ENCODE measurements around the gene TACR3. TPM values are rescaled to one million over a fixed set of nuclear protein-coding genes. Genes with fewer than 3 reads are reported as not detected.
"Not testable (repeated sequence)": the region's sequence is repeated elsewhere in the genome, so short reads cannot be mapped to it uniquely, and the experiment has no call there.

TACR3 gene
- total RNA-seq, 5 donors from 2014 or later (not counting 1 experiment from before 2014, with no cell fraction given): not detected

DNA sequence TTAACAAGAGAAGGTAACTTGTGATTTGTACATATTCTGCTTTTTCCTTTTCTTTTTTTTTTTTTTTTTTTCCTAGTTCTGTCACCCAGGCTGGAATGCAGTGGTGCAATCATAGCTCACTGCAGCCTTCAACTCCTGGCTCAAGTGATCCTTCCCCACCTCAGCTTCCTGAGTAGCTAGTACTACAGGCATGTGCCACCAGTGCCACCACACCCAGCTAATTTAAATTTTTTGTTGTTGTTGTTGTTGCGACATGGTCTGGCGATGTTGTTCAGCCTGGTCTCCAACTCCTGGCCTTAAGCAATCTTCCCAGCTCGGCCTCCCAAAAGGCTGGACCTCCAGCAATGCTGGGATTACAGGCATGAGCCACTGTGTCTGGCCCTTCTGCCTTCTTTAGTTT, 1.5 kb upstream of the TACR3 start:
- ChIA-PET CTCF (no interaction called here), POLR2A (no interaction called here)
- Mint-ChIP-seq H3K4me1 (peaks cover 0 to 6% (median 2%) of the 10 kb centered on the region in 3 donors), H3K4me3 (no peak overlapping the region), H3K36me3 (no peaks in the 10 kb centered on the region), H3K27me3 (peaks cover 2 to 7% of the 10 kb centered on the region in 2 donors), H3K27ac (no peak overlapping the region), H3K9me3 (peaks cover 5 to 12% (median 7%) of the 10 kb centered on the region in 3 donors)
- H3K27me3 ChIP-seq (replicated peaks in 1 of 2; ENCODE audit: control insufficient read depth in 2 of 2, extremely low read depth in 1 of 2, insufficient read depth in 2 of 2, low read length in 1 of 2): peaks cover 0 to 12% of the 10 kb centered on the region in 2 experiments
- H3K4me1 ChIP-seq (ENCODE audit: control insufficient read depth in 1 of 2, extremely low read depth in 1 of 2, insufficient read depth in 2 of 2, low read length in 2 of 2): no peaks in the 10 kb centered on the region
- no peaks in the 10 kb centered on the region for H3K36me3 ChIP-seq (ENCODE audit: control insufficient read depth in 2 of 2, extremely low read depth in 1 of 2, insufficient read depth in 1 of 2, low read length in 1 of 2)
- DNase-seq: no peak
- peaks cover 2% of the 10 kb centered on the region for H3K9me3 ChIP-seq
- 80% methylated on average over 1 of the region's 3 CpGs for WGBS (ENCODE audit: insufficient coverage)
- ATAC-seq (replicated peaks in 1 of 4): no peak
- no peak overlapping the region for H3K4me3 ChIP-seq (ENCODE audit: control insufficient read depth in 1 of 2, extremely low read depth in 1 of 2, low read length in 1 of 2)
- H3K27ac ChIP-seq (ENCODE audit: low read length): no peak overlapping the region

- ChIA-PET POLR2A (no interaction called here), CTCF (no interaction called here)
- H3K27ac ChIP-seq (ENCODE audit: low read length): no peak overlapping the region
- WGBS (ENCODE audit: insufficient coverage): 80% methylated on average over 7 of the region's 8 CpGs
- no peak overlapping the region for H3K4me3 Mint-ChIP-seq
- no peak for DNase-seq
- no peaks in the 10 kb centered on the region for H3K4me1 ChIP-seq (ENCODE audit: control insufficient read depth in 1 of 2, extremely low read depth in 1 of 2, insufficient read depth in 2 of 2, low read length in 2 of 2)
- H3K27ac Mint-ChIP-seq: no peak overlapping the region
- H3K4me1 Mint-ChIP-seq: peaks cover 0 to 6% (median 2%) of the 10 kb centered on the region in 3 donors
- peaks cover 0 to 12% of the 10 kb centered on the region in 2 experiments for H3K27me3 ChIP-seq (replicated peaks in 1 of 2; ENCODE audit: control insufficient read depth in 2 of 2, extremely low read depth in 1 of 2, insufficient read depth in 2 of 2, low read length in 1 of 2)
- H3K36me3 ChIP-seq (ENCODE audit: control insufficient read depth in 2 of 2, extremely low read depth in 1 of 2, insufficient read depth in 1 of 2, low read length in 1 of 2): no peaks in the 10 kb centered on the region
- no peak overlapping the region for H3K4me3 ChIP-seq (ENCODE audit: control insufficient read depth in 1 of 2, extremely low read depth in 1 of 2, low read length in 1 of 2)
- no peaks in the 10 kb centered on the region for H3K36me3 Mint-ChIP-seq
- no peak for ATAC-seq (replicated peaks in 1 of 4)
- H3K27me3 Mint-ChIP-seq: peaks cover 2 to 7% of the 10 kb centered on the region in 2 donors
- no peaks in the 10 kb centered on the region for H3K9me3 ChIP-seq
- H3K9me3 Mint-ChIP-seq: peaks cover 3 to 7% (median 5%) of the 10 kb centered on the region in 3 donors
Measured at GRCh38 chr4:103720661-103721060, 876 bp upstream of the TACR3 start.

DNA sequence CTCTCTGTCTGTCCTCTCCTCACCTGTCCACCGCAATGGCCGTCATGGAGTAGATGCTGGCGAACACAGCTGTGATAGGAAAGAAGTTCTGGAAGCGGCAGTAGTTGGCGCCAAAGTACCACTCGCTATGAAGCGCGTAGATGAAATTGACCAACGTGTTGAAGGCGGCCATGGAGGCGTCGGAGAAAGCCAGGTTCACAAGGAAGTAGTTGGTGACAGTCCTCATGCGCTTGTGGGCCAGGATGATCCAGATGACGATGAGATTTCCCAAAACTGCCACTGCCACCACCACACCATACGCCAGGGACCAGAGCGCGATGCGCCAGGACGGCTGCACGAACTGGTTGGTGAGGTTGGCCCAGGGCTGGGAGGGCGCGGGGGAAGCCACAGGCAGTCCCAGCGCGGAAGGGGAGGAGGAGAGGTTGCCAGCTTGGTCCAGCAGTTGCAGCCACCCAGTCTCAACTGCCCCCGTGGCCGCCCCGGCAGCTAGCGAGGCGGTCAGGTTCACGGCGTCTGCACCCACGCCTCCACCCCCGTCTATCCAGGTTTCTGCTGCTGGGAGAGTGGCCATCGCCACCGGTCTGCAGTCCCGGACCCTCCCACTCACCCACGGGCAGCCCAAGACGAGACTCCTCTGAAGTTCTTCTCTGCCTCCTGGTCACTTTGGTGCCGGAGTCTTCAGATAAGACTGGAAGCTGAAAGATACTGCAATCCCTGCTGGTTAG, 518 bp downstream of the TACR3 start:
- 16% methylated on average over 33 of the region's 39 CpGs for WGBS (ENCODE audit: insufficient coverage)

GRCh38 chr4:103692615-103693014, 27.2 kb downstream of the TACR3 start:
- ATAC-seq (replicated peaks in 1 of 4) (no peak), DNase-seq (no peak)
- Mint-ChIP-seq H3K4me1 (no peaks in the 10 kb centered on the region), H3K9me3 (peaks cover 0 to 19% (median 5%) of the 10 kb centered on the region in 3 donors), H3K27ac (no peak overlapping the region), H3K27me3 (no peaks in the 10 kb centered on the region), H3K4me3 (no peak overlapping the region), H3K36me3 (no peaks in the 10 kb centered on the region)
- Histone ChIP-seq H3K9me3 (no peaks in the 10 kb centered on the region), H3K36me3 (ENCODE audit: control insufficient read depth in 2 of 2, extremely low read depth in 1 of 2, insufficient read depth in 1 of 2, low read length in 1 of 2) (no peaks in the 10 kb centered on the region), H3K27me3 (replicated peaks in 1 of 2; ENCODE audit: control insufficient read depth in 2 of 2, extremely low read depth in 1 of 2, insufficient read depth in 2 of 2, low read length in 1 of 2) (no peaks in the 10 kb centered on the region), H3K4me1 (ENCODE audit: control insufficient read depth in 1 of 2, extremely low read depth in 1 of 2, insufficient read depth in 2 of 2, low read length in 2 of 2) (no peaks in the 10 kb centered on the region), H3K4me3 (ENCODE audit: control insufficient read depth in 1 of 2, extremely low read depth in 1 of 2, low read length in 1 of 2) (no peak overlapping the region), H3K27ac (ENCODE audit: low read length) (no peak overlapping the region)
- POLR2A ChIA-PET: no interaction called here
- CTCF ChIA-PET: no interaction called here

More for the DNA sequence above, 518 bp downstream of the TACR3 start:
- H3K36me3 Mint-ChIP-seq: no peaks in the 10 kb centered on the region
- peaks cover 3 to 5% (median 5%) of the 10 kb centered on the region in 3 donors for H3K9me3 Mint-ChIP-seq
- CTCF ChIA-PET: no interaction called here
- H3K36me3 ChIP-seq (ENCODE audit: control insufficient read depth in 2 of 2, extremely low read depth in 1 of 2, insufficient read depth in 1 of 2, low read length in 1 of 2): no peaks in the 10 kb centered on the region
- H3K27ac ChIP-seq (ENCODE audit: low read length): no peak overlapping the region
- H3K4me1 Mint-ChIP-seq: peaks cover 0 to 6% (median 2%) of the 10 kb centered on the region in 3 donors
- no peak overlapping the region for H3K27ac Mint-ChIP-seq
- H3K27me3 ChIP-seq (replicated peaks in 1 of 2; ENCODE audit: control insufficient read depth in 2 of 2, extremely low read depth in 1 of 2, insufficient read depth in 2 of 2, low read length in 1 of 2): peaks cover 0 to 12% of the 10 kb centered on the region in 2 experiments
- ATAC-seq (replicated peaks in 1 of 4) (no peak), DNase-seq (no peak)
- H3K4me3 ChIP-seq (ENCODE audit: control insufficient read depth in 1 of 2, extremely low read depth in 1 of 2, low read length in 1 of 2): no peak overlapping the region
- no peaks in the 10 kb centered on the region for H3K9me3 ChIP-seq
- POLR2A ChIA-PET: no interaction called here
- H3K4me3 Mint-ChIP-seq: no peak overlapping the region
- no peaks in the 10 kb centered on the region for H3K4me1 ChIP-seq (ENCODE audit: control insufficient read depth in 1 of 2, extremely low read depth in 1 of 2, insufficient read depth in 2 of 2, low read length in 2 of 2)
- peaks cover 2 to 7% of the 10 kb centered on the region in 2 donors for H3K27me3 Mint-ChIP-seq

DNA sequence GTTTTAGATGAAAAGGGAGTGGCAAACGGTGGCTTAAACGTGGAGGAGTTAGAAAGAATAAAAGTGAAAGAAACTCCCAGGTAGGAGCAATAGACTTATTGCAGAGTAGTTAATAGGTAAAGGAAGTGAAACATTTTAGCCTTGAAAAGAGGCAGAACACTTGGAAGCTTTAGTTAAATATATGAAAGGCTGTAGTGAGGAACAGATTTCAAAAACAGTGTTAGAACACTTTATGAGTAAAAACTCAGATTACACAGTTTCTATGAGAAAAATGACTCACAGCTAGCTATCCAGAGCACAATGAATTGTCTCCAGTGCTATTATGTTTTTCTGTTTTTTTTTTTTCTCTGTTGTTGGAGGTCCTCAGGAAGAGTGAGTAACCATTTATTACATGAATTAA, 45.8 kb downstream of the TACR3 start:
- Mint-ChIP-seq H3K4me3 (no peak overlapping the region), H3K4me1 (no peaks in the 10 kb centered on the region), H3K36me3 (no peaks in the 10 kb centered on the region), H3K9me3 (peaks cover 9 to 20% (median 13%) of the 10 kb centered on the region in 3 donors), H3K27me3 (no peaks in the 10 kb centered on the region), H3K27ac (no peak overlapping the region)
- no peaks in the 10 kb centered on the region for H3K9me3 ChIP-seq
- H3K36me3 ChIP-seq (ENCODE audit: control insufficient read depth in 2 of 2, extremely low read depth in 1 of 2, insufficient read depth in 1 of 2, low read length in 1 of 2): no peaks in the 10 kb centered on the region
- ChIA-PET CTCF (no interaction called here), POLR2A (no interaction called here)
- H3K4me3 ChIP-seq (ENCODE audit: control insufficient read depth in 1 of 2, extremely low read depth in 1 of 2, low read length in 1 of 2): no peak overlapping the region
- WGBS (ENCODE audit: insufficient coverage): no CpG with 5 or more reads among the region's 2 CpGs
- H3K4me1 ChIP-seq (ENCODE audit: control insufficient read depth in 1 of 2, extremely low read depth in 1 of 2, insufficient read depth in 2 of 2, low read length in 2 of 2): no peaks in the 10 kb centered on the region
- no peak for ATAC-seq (replicated peaks in 1 of 4)
- H3K27ac ChIP-seq (ENCODE audit: low read length): no peak overlapping the region
- H3K27me3 ChIP-seq (replicated peaks in 1 of 2; ENCODE audit: control insufficient read depth in 2 of 2, extremely low read depth in 1 of 2, insufficient read depth in 2 of 2, low read length in 1 of 2): no peaks in the 10 kb centered on the region
- no peak for DNase-seq

DNA sequence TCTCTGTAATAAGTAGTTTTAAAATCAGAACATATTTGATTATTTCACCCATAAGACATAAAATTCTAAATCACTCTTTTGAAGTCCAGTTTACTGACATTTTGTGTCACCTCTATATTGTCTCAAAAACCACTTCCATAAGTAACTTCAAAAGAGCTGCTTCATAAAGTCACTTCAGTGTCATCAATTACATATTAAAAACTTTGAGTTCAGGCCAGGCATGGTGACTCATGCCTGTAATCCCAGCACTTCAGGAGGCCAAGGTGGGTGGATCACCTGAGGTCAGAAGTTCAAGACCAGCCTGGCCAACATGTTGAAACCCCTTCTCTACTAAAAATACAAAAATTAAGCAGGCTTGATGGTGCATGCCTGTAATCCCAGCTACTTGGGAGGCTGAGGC, 53.0 kb downstream of the TACR3 start:
- H3K4me3 Mint-ChIP-seq; H3K27ac ChIP-seq (ENCODE audit: low read length); H3K27me3 ChIP-seq (replicated peaks in 1 of 2; ENCODE audit: control insufficient read depth in 2 of 2, extremely low read depth in 1 of 2, insufficient read depth in 2 of 2, low read length in 1 of 2); H3K4me1 ChIP-seq (ENCODE audit: control insufficient read depth in 1 of 2, extremely low read depth in 1 of 2, insufficient read depth in 2 of 2, low read length in 2 of 2); ATAC-seq (replicated peaks in 1 of 4); H3K4me1 Mint-ChIP-seq; POLR2A ChIA-PET; DNase-seq; CTCF ChIA-PET; H3K4me3 ChIP-seq (ENCODE audit: control insufficient read depth in 1 of 2, extremely low read depth in 1 of 2, low read length in 1 of 2); H3K27ac Mint-ChIP-seq; H3K9me3 ChIP-seq; H3K36me3 Mint-ChIP-seq; H3K36me3 ChIP-seq (ENCODE audit: control insufficient read depth in 2 of 2, extremely low read depth in 1 of 2, insufficient read depth in 1 of 2, low read length in 1 of 2); H3K27me3 Mint-ChIP-seq: not testable (repeated sequence)
- H3K9me3 Mint-ChIP-seq: peaks cover 7 to 19% (median 14%) of the 10 kb centered on the region in 3 donors
